Measurements from ENCODE around the gene GPR108.

The GPR108 gene

DNA sequence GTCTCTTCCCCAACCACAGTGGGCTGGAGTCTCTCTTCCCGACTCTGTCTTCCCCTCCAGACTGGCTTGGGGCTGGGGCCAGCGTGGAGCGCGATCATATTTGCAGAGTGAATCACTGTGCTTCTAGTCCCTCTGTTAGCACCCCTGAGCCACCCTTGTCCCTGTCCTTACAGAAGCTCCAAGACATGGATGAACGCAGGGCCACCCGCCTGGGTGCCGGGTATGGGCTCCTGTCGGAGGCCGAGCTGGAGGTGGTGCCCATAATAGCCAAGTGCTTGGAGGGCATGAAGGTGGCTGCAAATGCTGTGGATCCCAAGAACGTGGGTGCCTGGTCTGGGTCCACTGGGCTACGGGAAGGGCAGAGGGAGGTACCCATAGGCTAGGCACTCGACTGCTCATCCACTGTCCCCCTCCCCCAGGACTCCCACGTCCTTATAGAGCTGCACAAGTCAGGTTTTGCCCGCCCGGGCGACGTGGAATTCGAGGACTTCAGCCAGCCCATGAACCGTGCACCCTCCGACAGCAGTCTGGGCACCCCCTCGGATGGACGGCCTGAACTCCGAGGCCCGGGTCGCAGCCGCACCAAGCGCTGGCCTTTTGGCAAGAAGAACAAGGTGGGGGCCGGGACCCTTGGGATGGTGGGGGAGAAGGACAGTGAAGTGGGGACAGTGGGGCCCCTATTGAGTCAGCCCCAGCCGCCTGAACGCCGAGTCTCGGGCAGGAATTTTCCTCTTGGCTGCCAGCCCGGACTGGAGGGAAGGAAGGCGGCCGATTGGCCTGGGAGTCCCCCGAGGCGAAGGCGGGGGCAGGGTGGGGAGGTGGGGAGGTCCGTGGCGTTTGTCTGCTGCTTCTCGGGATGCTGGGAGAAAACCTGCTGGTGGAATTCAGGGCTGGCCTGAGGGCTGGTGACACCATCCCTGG is 7.3 kb upstream of the GPR108 start:
- peaks cover 54% of the 10 kb centered on the region for H3K4me1 Mint-ChIP-seq
- H3K4me3 Mint-ChIP-seq = peak overlapping the region; percentile 47

GRCh38 chr19:6743714-6744380 is 6.5 kb upstream of the GPR108 start:
- Mint-ChIP-seq H3K9me3 (no peaks in the 10 kb centered on the region), H3K4me1 (peaks cover 59% of the 10 kb centered on the region), H3K27ac (peak overlapping the region; percentile 99), H3K27me3 (ENCODE audit: low read depth, poor library complexity) (no peaks in the 10 kb centered on the region), H3K4me3 (peak overlapping the region; percentile 47), H3K36me3 (ENCODE audit: low read depth) (peaks cover 54% of the 10 kb centered on the region)
- no peak for DNase-seq
- TF ChIP-seq, protein P1, sequence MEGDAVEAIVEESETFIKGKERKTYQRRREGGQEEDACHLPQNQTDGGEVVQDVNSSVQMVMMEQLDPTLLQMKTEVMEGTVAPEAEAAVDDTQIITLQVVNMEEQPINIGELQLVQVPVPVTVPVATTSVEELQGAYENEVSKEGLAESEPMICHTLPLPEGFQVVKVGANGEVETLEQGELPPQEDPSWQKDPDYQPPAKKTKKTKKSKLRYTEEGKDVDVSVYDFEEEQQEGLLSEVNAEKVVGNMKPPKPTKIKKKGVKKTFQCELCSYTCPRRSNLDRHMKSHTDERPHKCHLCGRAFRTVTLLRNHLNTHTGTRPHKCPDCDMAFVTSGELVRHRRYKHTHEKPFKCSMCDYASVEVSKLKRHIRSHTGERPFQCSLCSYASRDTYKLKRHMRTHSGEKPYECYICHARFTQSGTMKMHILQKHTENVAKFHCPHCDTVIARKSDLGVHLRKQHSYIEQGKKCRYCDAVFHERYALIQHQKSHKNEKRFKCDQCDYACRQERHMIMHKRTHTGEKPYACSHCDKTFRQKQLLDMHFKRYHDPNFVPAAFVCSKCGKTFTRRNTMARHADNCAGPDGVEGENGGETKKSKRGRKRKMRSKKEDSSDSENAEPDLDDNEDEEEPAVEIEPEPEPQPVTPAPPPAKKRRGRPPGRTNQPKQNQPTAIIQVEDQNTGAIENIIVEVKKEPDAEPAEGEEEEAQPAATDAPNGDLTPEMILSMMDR (IDR thresholded peaks at IDR 0.05) = no peak

More for the DNA sequence above, 7.3 kb upstream of the GPR108 start:
- DNase-seq = no peak
- TF ChIP-seq, protein P1 (IDR thresholded peaks at IDR 0.05) = no peak
- Mint-ChIP-seq H3K36me3 (ENCODE audit: low read depth) (peaks cover 62% of the 10 kb centered on the region), H3K9me3 (no peaks in the 10 kb centered on the region), H3K27ac (peak overlapping the region; percentile 99), H3K27me3 (ENCODE audit: low read depth, poor library complexity) (no peaks in the 10 kb centered on the region)

DNA sequence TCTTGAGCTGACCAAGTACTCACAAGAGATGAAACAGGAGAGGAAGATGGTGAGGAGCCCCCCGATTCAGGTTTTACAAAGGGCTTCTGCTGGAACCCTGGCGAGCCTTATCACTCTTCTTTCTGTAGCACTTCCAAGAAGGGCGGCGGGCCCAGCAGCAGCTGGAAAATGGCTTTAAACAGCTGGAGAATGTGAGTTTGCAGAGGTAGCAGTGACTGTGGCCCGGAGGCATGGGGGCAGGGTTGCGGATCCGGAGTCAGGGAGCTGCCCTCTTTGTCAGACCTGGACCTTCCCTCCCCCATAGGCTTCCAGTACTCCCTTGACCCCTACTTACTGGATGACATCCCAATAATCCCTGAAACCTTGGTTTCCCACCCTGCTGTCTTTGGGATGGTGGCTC is 5.7 kb upstream of the GPR108 start:
- peaks cover 67% of the 10 kb centered on the region for H3K4me1 Mint-ChIP-seq
- H3K27me3 Mint-ChIP-seq (ENCODE audit: low read depth, poor library complexity) = no peaks in the 10 kb centered on the region
- no peak for DNase-seq
- peaks cover 47% of the 10 kb centered on the region for H3K36me3 Mint-ChIP-seq (ENCODE audit: low read depth)
- peak overlapping the region; percentile 69 for H3K27ac Mint-ChIP-seq
- H3K9me3 Mint-ChIP-seq = no peaks in the 10 kb centered on the region
- TF ChIP-seq, protein P1 (IDR thresholded peaks at IDR 0.05) = no peak
- peak overlapping the region; percentile 63 for H3K4me3 Mint-ChIP-seq

- Mint-ChIP-seq H3K27ac (no peak overlapping the region), H3K4me3 (peak overlapping the region; percentile 88), H3K27me3 (ENCODE audit: low read depth, poor library complexity) (no peaks in the 10 kb centered on the region), H3K4me1 (peaks cover 77% of the 10 kb centered on the region), H3K9me3 (no peaks in the 10 kb centered on the region), H3K36me3 (ENCODE audit: low read depth) (peaks cover 25% of the 10 kb centered on the region)
- TF ChIP-seq, protein P1 (IDR thresholded peaks at IDR 0.05) = no peak
- DNase-seq = peak; percentile 63
These were observed 3.4 kb upstream of the GPR108 start for GRCh38 chr19:6740589-6741343.

- DNase-seq = peak; percentile 48
- H3K4me3 Mint-ChIP-seq = peak overlapping the region; percentile 88
- H3K27me3 Mint-ChIP-seq (ENCODE audit: low read depth, poor library complexity) = no peaks in the 10 kb centered on the region
- peaks cover 77% of the 10 kb centered on the region for H3K4me1 Mint-ChIP-seq
- TF ChIP-seq, protein P1 (IDR thresholded peaks at IDR 0.05) = no peak
- H3K36me3 Mint-ChIP-seq (ENCODE audit: low read depth) = peaks cover 18% of the 10 kb centered on the region
- no peak overlapping the region for H3K27ac Mint-ChIP-seq
- no peaks in the 10 kb centered on the region for H3K9me3 Mint-ChIP-seq
These were observed 2.7 kb upstream of the GPR108 start for GRCh38 chr19:6739883-6740588.

All from nephron progenitor cell (in vitro differentiated cells).